Stomach (tissue), 9 donors: ENCODE measurements around the gene G0S2. TPM values are rescaled to one million over a fixed set of nuclear protein-coding genes. Genes with fewer than 3 reads are reported as not detected.
A peak's percentile ranks its signal among the peaks of the same experiment; 100 is the strongest.
"Not testable (repeated sequence)": the region's sequence is repeated elsewhere in the genome, so short reads cannot be mapped to it uniquely, and the experiment has no call there.

Experiments
- DNase-seq, 2 donors: peaks; one replicate each; pipeline versions ENCODE4 v3.0.0 to v3.0.0-alpha.2; 2013 to 2019
- H3K27ac ChIP-seq, 5 donors: fragments of 200-600 bp in 4 of 5; sonication (generic) in 4 of 5; one replicate each; pipeline ENCODE4 v1.5.1; 2013 to 2019; ENCODE audit warnings: mild to moderate bottlenecking in 1 of 5, moderate library complexity in 1 of 5
- H3K27me3 ChIP-seq, 3 donors: fragments of 200-600 bp; sonication (generic); one replicate each; pipeline ENCODE4 v1.5.1; 2017 to 2019; ENCODE audit warnings: mixed run types in 1 of 3
- H3K36me3 ChIP-seq, 4 donors: fragments of 200-600 bp; sonication (generic); 1 replicate in 3 of 4; 2 replicates in 1 of 4; pipeline ENCODE4 v1.5.1; 2016 to 2019
- H3K4me1 ChIP-seq, 4 donors: fragments of 200-600 bp; sonication (generic); one replicate each; pipeline ENCODE4 v1.5.1; 2016 to 2019
- H3K4me3 ChIP-seq, 4 donors: fragments of 200-600 bp; sonication (generic) in 3 of 4; one replicate each; pipeline ENCODE4 v1.5.1; 2016 to 2019; ENCODE audit warnings: mild to moderate bottlenecking in 1 of 4
- H3K9me3 ChIP-seq, 4 donors: fragments of 200-600 bp; sonication (generic); one replicate each; pipeline ENCODE4 v1.5.1; 2016 to 2019
- CTCF ChIP-seq, 7 experiments: fragments of 450-650 bp in 4 of 7; fragments of 200-600 bp in 3 of 7; sonication (generic) in 3 of 7; IDR thresholded peaks; one replicate each; pipeline ENCODE4 v1.5.1; 2016 to 2019; ENCODE audit warnings: antibody characterized with exemption in 7 of 7, control low read depth in 2 of 7, mild to moderate bottlenecking in 1 of 7
- EP300 ChIP-seq: sonication (generic); formaldehyde crosslinking; IDR thresholded peaks from one replicate; pipeline ENCODE4 v1.6.1; 2017; ENCODE audit warnings: antibody characterized with exemption
- POLR2A ChIP-seq, 4 donors: fragments of 450-650 bp; IDR thresholded peaks; one replicate each; pipeline ENCODE4 v1.6.1; 2016; ENCODE audit warnings: antibody characterized with exemption in 4 of 4, control low read depth in 2 of 4, mild to moderate bottlenecking in 1 of 4, moderate library complexity in 1 of 4
- POLR2AphosphoS5 ChIP-seq, 3 donors: sonication (generic); formaldehyde crosslinking; IDR thresholded peaks; one replicate each; pipeline ENCODE4 v1.6.1; 2016; ENCODE audit warnings: antibody characterized with exemption in 3 of 3
- WGBS, 5 donors: extraction: QIAGEN DNeasy Blood & Tissue Kit in 3 of 5; methylation state at CpG; one replicate each; pipeline versions ENCODE4 v1.1.5 to v1.1.7; 2013 to 2018; 5-methylcytosine and 5-hydroxymethylcytosine counted together
- intact Hi-C: fragments of 100-400 bp; cut with DNase I; formaldehyde crosslinking; loops from one replicate; pipeline ENCODE4 v1.15.1; 2023; ENCODE audit warnings: low total_unique reads
- polyA plus RNA-seq, 3 donors: library from polyadenylated mRNA; stranded (reverse); fragments of 200-250 nt; gene quantifications; one replicate each; pipeline ENCODE4 v1.2.3, GENCODE V29; 2013
- total RNA-seq, 5 donors: library from RNA; depleted of rRNA; stranded (reverse); fragments of >200 nt; gene quantifications; one replicate each; pipeline versions ENCODE4 v1.1.0 to v1.2.3, GENCODE V29; 2014 to 2016
- donor health status: healthy with polysubstance abuse.
- donor health status: Bipolar disorder and iron deficiency.
- donor health status: healthy.

G0S2 gene
- total and polyA plus RNA-seq, 8 donors = 11.0 to 227 (median 49.1) TPM; not detected in 1

DNA sequence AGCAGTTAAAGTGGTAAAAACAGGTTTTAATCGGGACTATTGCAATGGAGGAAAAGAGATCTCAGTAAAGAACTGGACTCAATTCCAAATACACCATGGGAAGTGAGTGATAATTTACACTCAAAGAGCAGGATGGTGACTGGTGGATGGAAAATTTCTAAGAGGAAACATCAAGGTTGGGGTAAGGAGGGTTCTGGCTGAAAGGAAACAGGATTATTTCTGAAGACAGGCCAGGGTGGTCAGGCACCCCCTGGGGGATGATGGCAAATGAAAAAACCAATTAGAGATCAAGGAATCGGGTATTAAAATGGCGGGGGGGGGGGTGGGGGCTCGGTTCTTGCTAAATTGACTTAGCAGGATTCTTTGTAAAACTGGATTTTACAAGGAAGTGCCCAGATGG, 17.1 kb downstream of the G0S2 start:
- Histone ChIP-seq H3K27ac (peak overlapping the region in 2 of 5 donors; percentile 6 to 35), H3K27me3 (no peaks in the 10 kb centered on the region), H3K4me1 (peaks cover 0 to 43% (median 3%) of the 10 kb centered on the region in 4 donors), H3K36me3 (no peaks in the 10 kb centered on the region), H3K4me3 (no peak overlapping the region), H3K9me3 (no peaks in the 10 kb centered on the region)
- DNase-seq = no peak
- no peak for TF ChIP-seq EP300
- TF ChIP-seq POLR2AphosphoS5 (IDR thresholded peaks at IDR 0.05) = no peak
- no peak for TF ChIP-seq CTCF (IDR thresholded peaks at IDR 0.05)
- TF ChIP-seq POLR2A (IDR thresholded peaks at IDR 0.05) = no peak
- WGBS, 5 donors = 43 to 60% (median 53%) methylated on average over 4 of the region's 4 CpGs
- intact Hi-C loops = loop anchor here (5.0 kb wide), 1 partner anchor 115 kb away; no protein-coding TSS in a partner anchor

DNA sequence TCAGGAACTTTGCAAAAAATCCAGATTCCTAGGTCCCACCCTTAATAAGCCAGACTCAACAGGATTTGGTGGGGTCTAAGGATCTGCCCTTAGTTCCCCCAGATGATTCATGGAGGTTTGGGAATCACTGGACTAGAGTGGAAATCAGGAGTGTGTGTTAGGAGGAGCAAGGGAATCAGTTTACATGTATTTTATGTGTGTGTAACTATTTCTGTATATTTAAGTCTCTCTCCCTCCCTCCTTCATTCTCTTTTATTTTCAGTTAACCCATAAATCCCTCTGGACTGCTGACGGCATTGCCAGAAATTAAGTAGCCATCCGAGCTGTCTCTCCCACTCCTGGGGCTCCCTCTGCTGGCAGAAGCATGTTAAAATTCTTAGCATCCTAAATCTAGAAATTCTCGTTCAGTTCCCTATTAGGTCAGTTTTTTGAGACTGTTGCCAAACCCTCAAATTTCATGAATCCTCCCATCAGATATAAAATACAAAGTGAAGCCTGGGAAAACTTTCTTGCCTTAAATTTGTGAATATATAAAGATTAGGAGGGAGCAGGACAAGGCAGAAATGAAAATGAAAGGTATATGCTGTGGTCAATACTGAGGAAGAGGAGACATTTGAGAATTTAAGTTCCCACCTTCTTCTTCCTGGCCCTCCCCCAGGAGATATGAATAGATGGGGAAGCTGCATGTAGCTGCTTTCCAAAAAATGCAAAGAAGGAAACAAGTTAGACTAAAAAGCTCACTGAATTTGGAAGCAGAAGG, 17.7 kb downstream of the G0S2 start:
- H3K27ac ChIP-seq = peak overlapping the region in 1 of 5 donors; percentile 35
- DNase-seq = peak; percentile 73 to 92
- no peaks in the 10 kb centered on the region for H3K9me3 ChIP-seq
- intact Hi-C loops = loop anchor here (5.0 kb wide), 1 partner anchor 116 kb away; no protein-coding TSS in a partner anchor
- no peaks in the 10 kb centered on the region for H3K27me3 ChIP-seq
- no peak overlapping the region for H3K4me3 ChIP-seq
- no peaks in the 10 kb centered on the region for H3K36me3 ChIP-seq
- TF ChIP-seq POLR2AphosphoS5 (IDR thresholded peaks at IDR 0.05) (peak in 1 of 3 donors; percentile 32), CTCF (IDR thresholded peaks at IDR 0.05) (peak in 5 of 7 experiments; percentile 47 to 87 (median 80)), POLR2A (IDR thresholded peaks at IDR 0.05) (no peak)
- H3K4me1 ChIP-seq = peaks cover 0 to 36% (median 3%) of the 10 kb centered on the region in 4 donors
- 0 to 2% (median 1%) methylated on average over 3 of the region's 3 CpGs for WGBS, 5 donors

GRCh38 chr1:209696673-209697072, 21.5 kb downstream of the G0S2 start:
- intact Hi-C loops = no loop called here
- TF ChIP-seq POLR2AphosphoS5 (IDR thresholded peaks at IDR 0.05) = no peak
- no peak for TF ChIP-seq CTCF (IDR thresholded peaks at IDR 0.05)
- TF ChIP-seq EP300 = no peak
- no peak for TF ChIP-seq POLR2A (IDR thresholded peaks at IDR 0.05)

DNA sequence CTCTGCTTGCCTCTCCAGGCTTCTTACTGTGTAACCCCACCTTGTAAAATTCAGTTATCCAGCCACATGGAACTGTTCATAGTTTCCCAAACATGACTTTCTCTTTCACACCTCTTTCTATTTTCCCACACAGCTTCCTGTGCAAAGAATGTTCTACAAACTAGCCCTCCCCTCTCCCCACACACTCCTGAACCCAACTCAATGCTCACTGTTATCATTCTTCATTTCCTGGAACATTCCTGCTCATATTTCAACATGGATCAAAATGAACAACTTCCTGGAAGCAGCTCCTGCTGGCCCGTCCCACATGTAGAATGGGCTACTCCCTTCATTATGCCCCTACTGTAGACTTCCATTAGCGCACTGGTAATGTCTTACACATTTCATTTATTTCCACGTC, 21.9 kb downstream of the G0S2 start:
- intact Hi-C loops = no loop called here
- WGBS, 5 donors = 74 to 96% (median 76%) methylated on average over 3 of the region's 3 CpGs

More at GRCh38 chr1:209696673-209697072, 21.5 kb downstream of the G0S2 start:
- no peak for DNase-seq
- Histone ChIP-seq H3K27ac (no peak overlapping the region), H3K36me3 (no peaks in the 10 kb centered on the region), H3K4me1 (peaks cover 0 to 16% (median 3%) of the 10 kb centered on the region in 4 donors), H3K27me3 (no peaks in the 10 kb centered on the region), H3K9me3 (no peaks in the 10 kb centered on the region), H3K4me3 (no peak overlapping the region)

DNA sequence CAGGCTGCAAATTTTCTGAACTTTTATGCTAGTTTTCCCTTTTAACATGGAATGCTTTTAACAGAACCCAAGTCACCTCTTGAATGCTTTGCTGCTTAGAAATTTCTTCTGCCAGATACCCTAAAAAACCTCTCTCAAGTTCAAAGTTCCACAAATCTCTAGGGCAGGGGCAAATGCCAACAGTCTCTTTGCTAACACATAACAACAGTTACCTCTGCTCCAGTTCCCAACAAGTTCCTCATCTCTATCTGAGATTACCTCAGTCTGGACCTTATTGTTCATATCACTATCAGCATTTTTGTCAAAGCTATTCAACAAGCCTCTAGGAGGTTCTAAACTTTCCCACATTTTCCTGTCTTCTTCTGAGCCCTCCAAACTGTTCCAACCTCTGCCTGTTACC, 25.5 kb downstream of the G0S2 start:
- DNase-seq, H3K4me3 ChIP-seq, intact Hi-C loops, H3K27ac ChIP-seq, H3K27me3 ChIP-seq, H3K4me1 ChIP-seq, H3K9me3 ChIP-seq, H3K36me3 ChIP-seq: not testable (repeated sequence)

More for the DNA sequence above, 21.9 kb downstream of the G0S2 start:
- no peak overlapping the region for H3K27ac ChIP-seq
- no peak overlapping the region for H3K4me3 ChIP-seq
- H3K9me3 ChIP-seq = no peaks in the 10 kb centered on the region
- H3K4me1 ChIP-seq = peaks cover 0 to 12% (median 3%) of the 10 kb centered on the region in 4 donors
- H3K27me3 ChIP-seq = no peaks in the 10 kb centered on the region
- H3K36me3 ChIP-seq = no peaks in the 10 kb centered on the region
- peak in 1 of 3 donors; percentile 35 for TF ChIP-seq POLR2AphosphoS5 (IDR thresholded peaks at IDR 0.05)
- TF ChIP-seq POLR2A (IDR thresholded peaks at IDR 0.05) = no peak
- no peak for TF ChIP-seq EP300
- TF ChIP-seq CTCF (IDR thresholded peaks at IDR 0.05) = no peak
- peak in 1 of 2 donors; percentile 19 for DNase-seq
